ENCODE measurements around the gene CLTCL1. TPM values are rescaled to one million over a fixed set of nuclear protein-coding genes. Genes with fewer than 3 reads are reported as not detected.

CLTCL1 gene
- total and polyA plus RNA-seq, 4 donors, result 2.0 to 4.8 (median 2.6) TPM

- H3K4me1 ChIP-seq (ENCODE audit: control insufficient read depth in 4 of 4, insufficient read depth in 4 of 4, low read length in 3 of 4), result peaks cover 0 to 5% (median 0%) of the 10 kb centered on the region in 4 donors
- no peak overlapping the region for H3K9ac ChIP-seq (ENCODE audit: low read depth in 1 of 2, low read length in 2 of 2)
- no peak overlapping the region for H3K27ac ChIP-seq (ENCODE audit: low read depth in 1 of 2, low read length in 2 of 2)
- no peaks in the 10 kb centered on the region for H3K27me3 ChIP-seq (ENCODE audit: control insufficient read depth in 4 of 4, insufficient read depth in 4 of 4, low read length in 3 of 4)
- DNase-seq (ENCODE audit: low spot score), result no peak
- H3K9me3 ChIP-seq (ENCODE audit: control insufficient read depth in 4 of 4, low read length in 3 of 4), result no peaks in the 10 kb centered on the region
- peaks cover 0 to 13% (median 5%) of the 10 kb centered on the region in 4 donors for H3K36me3 ChIP-seq (ENCODE audit: control insufficient read depth in 4 of 4, insufficient read depth in 3 of 4, low read depth in 1 of 4, low read length in 3 of 4)
- TF ChIP-seq NR2F2 (IDR thresholded peaks at IDR 0.05) (no peak), GABPA (IDR thresholded peaks at IDR 0.05 in 1 of 2, conservative IDR thresholded peaks at IDR 0.05 in 1 of 2) (no peak), YY1 (IDR thresholded peaks at IDR 0.05) (no peak), JUND (IDR thresholded peaks at IDR 0.05) (no peak), CTCF (IDR thresholded peaks at IDR 0.05; ENCODE audit: low read depth, low read length, missing input control) (no peak), FOXA1 (IDR thresholded peaks at IDR 0.05) (no peak)
- no peak overlapping the region for H3K4me3 ChIP-seq (ENCODE audit: low read depth in 1 of 3, low read length in 3 of 3)
These were observed 65.1 kb downstream of the CLTCL1 start for GRCh38 chr22:19226428-19226827.

DNA sequence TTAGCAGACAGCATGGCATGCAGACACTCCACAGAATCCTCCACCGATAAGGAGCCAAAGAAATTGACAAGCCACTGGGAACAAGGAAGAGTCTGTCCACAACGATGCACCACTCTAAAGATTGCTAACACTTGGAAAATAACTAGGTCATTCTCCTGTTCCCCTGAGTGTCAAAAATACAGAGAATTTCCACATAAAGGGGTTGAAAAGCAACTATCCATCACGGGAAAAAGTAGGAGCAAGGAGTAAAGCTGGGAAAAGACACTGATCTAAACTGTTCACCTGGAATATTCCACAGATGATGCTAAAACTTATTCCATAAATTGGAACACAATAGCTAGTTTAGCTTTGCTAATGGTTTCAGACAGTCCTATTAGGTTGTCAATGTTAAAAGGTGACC, 66.0 kb downstream of the CLTCL1 start:
- WGBS, result 94% methylated on average over 3 of the region's 3 CpGs
- no peak for DNase-seq (ENCODE audit: low spot score)
- no peaks in the 10 kb centered on the region for H3K9me3 ChIP-seq (ENCODE audit: control insufficient read depth in 4 of 4, low read length in 3 of 4)
- no peak overlapping the region for H3K9ac ChIP-seq (ENCODE audit: low read depth in 1 of 2, low read length in 2 of 2)
- no peak overlapping the region for H3K27ac ChIP-seq (ENCODE audit: low read depth in 1 of 2, low read length in 2 of 2)
- H3K36me3 ChIP-seq (ENCODE audit: control insufficient read depth in 4 of 4, insufficient read depth in 3 of 4, low read depth in 1 of 4, low read length in 3 of 4), result peaks cover 0 to 20% (median 9%) of the 10 kb centered on the region in 4 donors
- H3K27me3 ChIP-seq (ENCODE audit: control insufficient read depth in 4 of 4, insufficient read depth in 4 of 4, low read length in 3 of 4), result no peaks in the 10 kb centered on the region
- no peak overlapping the region for H3K4me3 ChIP-seq (ENCODE audit: low read depth in 1 of 3, low read length in 3 of 3)
- TF ChIP-seq FOXA2 (IDR thresholded peaks at IDR 0.05) (no peak), NR2F2 (IDR thresholded peaks at IDR 0.05) (no peak), HNF4A (conservative IDR thresholded peaks at IDR 0.05) (no peak), GABPA (IDR thresholded peaks at IDR 0.05 in 1 of 2, conservative IDR thresholded peaks at IDR 0.05 in 1 of 2) (no peak), CTCF (IDR thresholded peaks at IDR 0.05; ENCODE audit: low read depth, low read length, missing input control) (no peak), HNF4G (IDR thresholded peaks at IDR 0.05) (no peak), REST (IDR thresholded peaks at IDR 0.05) (no peak), RXRA (IDR thresholded peaks at IDR 0.05) (no peak), RAD21 (IDR thresholded peaks at IDR 0.05) (no peak), JUND (IDR thresholded peaks at IDR 0.05) (no peak)
- TF ChIP-seq, protein P1, sequence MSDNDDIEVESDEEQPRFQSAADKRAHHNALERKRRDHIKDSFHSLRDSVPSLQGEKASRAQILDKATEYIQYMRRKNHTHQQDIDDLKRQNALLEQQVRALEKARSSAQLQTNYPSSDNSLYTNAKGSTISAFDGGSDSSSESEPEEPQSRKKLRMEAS (IDR thresholded peaks at IDR 0.05), result no peak
- TF ChIP-seq, protein P2, sequence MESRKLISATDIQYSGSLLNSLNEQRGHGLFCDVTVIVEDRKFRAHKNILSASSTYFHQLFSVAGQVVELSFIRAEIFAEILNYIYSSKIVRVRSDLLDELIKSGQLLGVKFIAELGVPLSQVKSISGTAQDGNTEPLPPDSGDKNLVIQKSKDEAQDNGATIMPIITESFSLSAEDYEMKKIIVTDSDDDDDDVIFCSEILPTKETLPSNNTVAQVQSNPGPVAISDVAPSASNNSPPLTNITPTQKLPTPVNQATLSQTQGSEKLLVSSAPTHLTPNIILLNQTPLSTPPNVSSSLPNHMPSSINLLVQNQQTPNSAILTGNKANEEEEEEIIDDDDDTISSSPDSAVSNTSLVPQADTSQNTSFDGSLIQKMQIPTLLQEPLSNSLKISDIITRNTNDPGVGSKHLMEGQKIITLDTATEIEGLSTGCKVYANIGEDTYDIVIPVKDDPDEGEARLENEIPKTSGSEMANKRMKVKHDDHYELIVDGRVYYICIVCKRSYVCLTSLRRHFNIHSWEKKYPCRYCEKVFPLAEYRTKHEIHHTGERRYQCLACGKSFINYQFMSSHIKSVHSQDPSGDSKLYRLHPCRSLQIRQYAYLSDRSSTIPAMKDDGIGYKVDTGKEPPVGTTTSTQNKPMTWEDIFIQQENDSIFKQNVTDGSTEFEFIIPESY (IDR thresholded peaks at IDR 0.05), result no peak
- peaks cover 0 to 5% (median 0%) of the 10 kb centered on the region in 4 donors for H3K4me1 ChIP-seq (ENCODE audit: control insufficient read depth in 4 of 4, insufficient read depth in 4 of 4, low read length in 3 of 4)

Data from liver (tissue), 9 donors.